Middle frontal gyrus (tissue), 1 donor: Measurements from ENCODE around the gene GPR139.

ENCODE experiments used
- DNase-seq: peaks from one replicate; pipeline ENCODE4 v3.0.0-alpha.2; 2015; ENCODE audit warnings: low spot score; ENCODE audit errors: extremely low spot score

The GPR139 gene

GRCh38 chr16:20056436-20056835 lies 17.3 kb downstream of the GPR139 start:
- DNase-seq = no peak

GRCh38 chr16:20053336-20053735 lies 20.4 kb downstream of the GPR139 start:
- no peak for DNase-seq

- no peak for DNase-seq
Observed at GRCh38 chr16:20051611-20052010, 22.1 kb downstream of the GPR139 start.

GRCh38 chr16:20051147-20051546 lies 22.5 kb downstream of the GPR139 start:
- DNase-seq = no peak

- no peak for DNase-seq
Observed at GRCh38 chr16:20049831-20050230, 23.9 kb downstream of the GPR139 start.

- no peak for DNase-seq
Observed at GRCh38 chr16:20045886-20046285, 27.8 kb downstream of the GPR139 start.

GRCh38 chr16:20042848-20043247 lies 30.8 kb downstream of the GPR139 start:
- DNase-seq = no peak

- DNase-seq = no peak
Observed at GRCh38 chr16:20041924-20042596, 31.6 kb downstream of the GPR139 start.

GRCh38 chr16:20040011-20040410 lies 33.7 kb downstream of the GPR139 start:
- no peak for DNase-seq

GRCh38 chr16:20029611-20030010 lies 44.1 kb downstream of the GPR139 start:
- no peak for DNase-seq

GRCh38 chr16:20026361-20027072 lies 47.2 kb downstream of the GPR139 start:
- DNase-seq = no peak

GRCh38 chr16:20023190-20023589 lies 50.5 kb downstream of the GPR139 start:
- DNase-seq = no peak

- DNase-seq = no peak
Observed at GRCh38 chr16:20020976-20021375, 52.7 kb downstream of the GPR139 start.

- DNase-seq = no peak
Observed at GRCh38 chr16:20020083-20020482, 53.6 kb downstream of the GPR139 start.

- DNase-seq = no peak
Observed at GRCh38 chr16:20016234-20016633, 57.5 kb downstream of the GPR139 start.

GRCh38 chr16:20004931-20005330 lies 68.8 kb downstream of the GPR139 start:
- no peak for DNase-seq

GRCh38 chr16:20002936-20003335 lies 70.8 kb downstream of the GPR139 start:
- no peak for DNase-seq

GRCh38 chr16:20001856-20002707 lies 71.6 kb downstream of the GPR139 start:
- DNase-seq = no peak

GRCh38 chr16:19997734-19998133 lies 76.0 kb downstream of the GPR139 start:
- no peak for DNase-seq

GRCh38 chr16:19997264-19997663 lies 76.4 kb downstream of the GPR139 start:
- no peak for DNase-seq

- DNase-seq = no peak
Observed at GRCh38 chr16:19994466-19995170, 79.1 kb downstream of the GPR139 start.
